HG03457 (cell line): ENCODE measurements around the gene GBX1.

Source experiments
- ATAC-seq: cut with Tn5 transposase; IDR thresholded peaks from one replicate; pipeline ENCODE4 v1.9.1; 2021; ENCODE audit warnings: moderate number of reproducible peaks; ENCODE audit not compliant: unreplicated experiment

GBX1 gene

DNA sequence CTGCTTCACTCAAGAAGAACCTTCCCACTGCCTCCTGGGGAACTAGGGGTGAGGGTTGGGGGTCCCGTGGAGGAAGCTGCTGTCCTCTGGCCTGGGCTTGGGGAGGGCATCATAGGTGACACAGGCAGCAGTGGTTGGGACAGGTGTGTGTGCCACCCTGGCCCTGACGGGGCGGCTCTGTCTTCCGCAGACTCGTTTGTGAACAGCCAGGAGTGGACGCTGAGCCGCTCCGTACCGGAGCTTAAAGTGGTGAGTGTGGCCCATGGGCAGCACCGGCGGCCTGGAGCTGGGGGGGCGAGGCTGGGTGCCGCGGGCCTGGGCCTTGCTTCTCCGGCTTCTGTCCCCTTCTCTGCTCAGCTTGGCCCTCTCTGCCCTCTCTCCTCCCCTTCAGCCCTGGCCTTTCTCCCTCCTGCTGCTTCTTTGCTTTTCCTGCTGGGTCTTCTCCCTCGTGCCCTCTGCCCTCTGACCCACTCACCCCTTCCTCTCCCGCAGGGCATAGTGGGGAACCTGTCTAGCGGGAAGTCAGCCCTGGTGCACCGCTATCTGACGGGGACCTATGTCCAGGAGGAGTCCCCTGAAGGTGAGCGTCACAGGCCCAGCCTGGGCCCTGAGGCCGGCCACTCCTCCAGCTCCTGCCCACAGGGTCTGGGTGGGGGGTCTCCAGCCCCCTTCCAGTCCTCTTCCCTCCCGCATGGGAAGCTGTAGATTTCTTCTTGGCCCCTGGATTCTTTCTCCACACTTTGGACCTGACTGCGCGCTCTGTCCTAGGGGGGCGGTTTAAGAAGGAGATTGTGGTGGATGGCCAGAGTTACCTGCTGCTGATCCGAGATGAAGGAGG, 50.7 kb downstream of the GBX1 start:
- ATAC-seq, result no peak

DNA sequence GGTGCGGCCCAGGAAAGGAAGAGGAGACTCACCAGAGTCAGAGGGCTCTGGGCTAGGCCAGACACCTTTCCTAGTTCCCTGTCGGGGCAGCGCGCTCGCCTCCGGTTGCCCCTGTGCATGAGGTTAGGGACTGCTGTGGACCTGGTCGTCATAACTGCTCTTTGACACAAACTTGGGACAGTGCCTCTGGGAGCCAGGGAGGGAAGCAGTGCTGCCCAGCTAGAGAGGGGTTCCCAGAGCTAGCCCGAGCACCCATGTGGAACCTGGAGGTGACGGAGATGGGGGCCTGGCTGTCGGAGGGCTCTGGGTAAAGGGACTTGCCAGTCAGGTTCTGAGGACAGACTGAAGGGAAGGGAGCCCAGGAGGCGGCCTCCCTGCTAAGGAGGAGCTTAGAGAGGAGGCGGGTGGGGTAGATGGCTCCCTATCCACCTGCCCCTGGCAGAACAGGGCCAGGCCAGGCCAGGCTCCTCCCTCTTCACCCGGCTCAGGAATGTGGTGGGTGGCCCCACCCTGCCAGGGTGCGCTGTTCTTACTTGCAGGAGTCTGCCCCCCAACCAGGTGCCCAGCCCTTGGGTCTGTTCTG, 51.6 kb downstream of the GBX1 start:
- ATAC-seq, result no peak

DNA sequence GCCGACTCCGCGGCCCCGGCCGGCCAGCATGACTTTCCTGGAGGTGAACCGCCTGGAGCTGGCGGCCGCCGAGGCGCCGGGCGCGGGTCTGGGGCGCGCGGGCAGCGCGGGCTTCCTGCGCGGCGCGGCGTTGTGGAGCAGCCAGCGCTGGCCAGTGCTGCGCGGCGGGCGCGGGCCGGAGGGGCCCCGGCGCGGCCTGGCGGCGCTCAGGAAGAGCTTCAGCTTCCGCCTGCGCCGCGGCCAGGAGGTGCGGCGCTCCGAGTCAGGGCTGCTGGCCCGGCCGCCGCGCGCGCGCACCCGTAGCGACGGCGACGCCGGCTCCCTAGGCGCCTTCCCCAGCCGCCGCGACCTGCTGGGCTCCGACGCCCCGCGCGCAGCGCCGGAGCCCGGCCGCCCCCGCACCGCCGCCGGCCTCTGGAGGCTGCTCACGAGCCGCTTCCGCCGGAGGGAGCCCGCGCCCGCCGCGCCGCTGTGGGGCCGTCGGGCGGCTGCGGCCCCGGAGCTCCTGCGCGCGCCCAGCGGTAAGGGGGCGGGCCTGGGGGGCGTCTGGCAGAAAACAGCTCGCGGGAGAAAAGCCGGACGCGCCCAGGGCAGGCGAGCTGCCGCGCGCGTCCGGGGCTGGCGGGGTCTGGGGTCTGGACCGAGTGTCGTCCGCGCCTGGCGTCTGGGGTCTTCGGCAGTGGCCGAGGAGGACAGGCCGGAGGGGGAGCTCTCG, 52.2 kb downstream of the GBX1 start:
- no peak for ATAC-seq

- ATAC-seq, result no peak
Measured at GRCh38 chr7:151114151-151115090, 53.1 kb downstream of the GBX1 start.

GRCh38 chr7:151113344-151114150, 53.9 kb downstream of the GBX1 start:
- ATAC-seq, result no peak

DNA sequence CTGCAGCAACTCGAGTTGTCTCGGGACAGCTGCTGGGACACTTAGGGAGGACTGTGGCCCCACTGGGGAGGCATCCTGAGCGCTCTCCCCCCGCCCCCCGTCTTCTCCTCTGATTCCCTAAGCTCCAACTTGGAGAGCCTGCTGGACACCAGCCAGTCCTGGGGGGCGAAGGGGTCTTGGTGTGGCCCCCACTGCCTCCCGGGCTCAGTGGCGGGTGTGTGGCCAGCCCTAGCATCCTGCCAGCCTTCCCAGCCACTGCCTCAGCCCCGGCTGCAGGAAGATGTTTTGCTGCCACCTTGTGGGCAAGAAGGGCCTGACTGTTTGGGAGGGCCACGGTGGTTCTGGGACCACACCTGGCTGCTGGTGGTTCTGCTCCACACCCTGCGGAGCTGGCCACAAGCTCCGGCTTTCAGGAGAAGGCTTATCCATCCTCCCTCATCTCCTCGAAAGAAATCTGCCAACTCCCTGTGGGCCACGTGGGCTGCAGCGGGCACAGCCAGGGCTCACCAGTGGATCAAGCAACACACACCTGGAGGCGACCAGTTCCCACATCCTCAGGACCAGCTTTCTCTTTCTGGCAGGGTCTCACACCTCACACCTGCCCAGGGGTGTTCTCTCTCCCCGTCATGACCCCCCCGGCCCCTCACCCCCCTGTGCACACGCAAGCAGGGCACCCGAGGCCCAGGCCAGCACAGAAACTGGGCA, 56.4 kb downstream of the GBX1 start:
- ATAC-seq, result peak; percentile 71

GRCh38 chr7:151110236-151110940, 57.1 kb downstream of the GBX1 start:
- ATAC-seq, result no peak

- ATAC-seq, result no peak
Measured at GRCh38 chr7:151109094-151110048, 58.1 kb downstream of the GBX1 start.

GRCh38 chr7:151107882-151108281, 59.6 kb downstream of the GBX1 start:
- no peak for ATAC-seq

DNA sequence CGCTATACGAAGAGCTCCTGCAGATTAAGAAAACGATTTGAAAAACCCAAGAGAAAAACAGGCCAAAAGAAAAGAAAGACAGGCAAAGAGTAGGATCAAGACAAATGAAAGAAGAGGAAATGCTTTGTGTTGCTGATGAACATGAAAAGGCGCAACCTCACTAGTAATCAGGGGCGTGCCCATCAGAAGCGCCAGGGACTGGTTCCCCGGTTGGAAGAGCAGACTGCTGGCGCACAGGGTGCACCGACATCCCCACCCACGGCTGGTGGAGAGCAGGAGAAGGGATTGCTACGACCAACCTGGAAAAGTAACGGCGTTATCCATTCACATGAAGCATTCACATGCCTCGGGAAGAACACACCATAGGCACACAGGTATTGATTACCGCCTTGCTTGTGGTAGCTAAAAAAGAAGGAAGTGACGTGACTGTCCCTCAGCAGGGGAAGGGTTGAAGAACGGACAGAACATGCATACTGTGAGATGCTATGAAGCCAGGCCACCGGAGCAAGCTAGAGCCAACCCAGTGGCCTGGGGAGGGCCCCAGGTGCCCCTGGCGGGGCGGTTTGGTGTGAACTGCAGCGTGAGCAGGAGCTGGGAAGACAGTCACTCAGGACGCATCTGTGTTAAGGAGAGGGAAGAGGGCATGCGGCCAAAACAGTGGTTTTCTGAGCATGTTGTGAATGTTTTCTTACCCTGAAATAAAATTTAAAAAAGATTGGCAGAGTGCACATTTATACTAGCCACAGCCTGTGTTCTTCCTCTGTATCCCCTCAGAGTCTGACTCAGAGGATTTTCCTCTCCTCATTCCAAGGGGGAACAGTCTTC, 62.9 kb downstream of the GBX1 start:
- ATAC-seq, result no peak

GRCh38 chr7:151103973-151104372, 63.5 kb downstream of the GBX1 start:
- ATAC-seq, result no peak

DNA sequence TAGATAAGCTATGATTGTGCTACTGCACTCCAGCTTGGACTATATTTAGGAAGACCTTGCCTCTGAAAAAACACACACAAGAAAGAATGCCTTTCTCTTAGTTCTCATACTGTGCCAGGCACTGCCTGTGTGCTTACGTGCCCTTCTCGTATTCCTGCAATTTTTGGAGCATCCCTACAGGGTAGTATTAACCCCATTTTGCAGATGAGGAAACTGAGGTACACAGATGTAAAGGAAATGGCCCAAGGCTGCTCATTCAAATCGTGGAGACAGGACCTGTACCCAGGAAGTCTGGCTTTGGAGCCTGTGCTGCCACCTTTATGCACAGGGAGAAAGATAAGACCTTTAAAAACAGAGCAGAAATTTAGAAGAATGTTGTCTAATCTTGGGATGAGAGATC, 64.5 kb downstream of the GBX1 start:
- ATAC-seq, result no peak

GRCh38 chr7:151101621-151102396, 65.7 kb downstream of the GBX1 start:
- no peak for ATAC-seq

DNA sequence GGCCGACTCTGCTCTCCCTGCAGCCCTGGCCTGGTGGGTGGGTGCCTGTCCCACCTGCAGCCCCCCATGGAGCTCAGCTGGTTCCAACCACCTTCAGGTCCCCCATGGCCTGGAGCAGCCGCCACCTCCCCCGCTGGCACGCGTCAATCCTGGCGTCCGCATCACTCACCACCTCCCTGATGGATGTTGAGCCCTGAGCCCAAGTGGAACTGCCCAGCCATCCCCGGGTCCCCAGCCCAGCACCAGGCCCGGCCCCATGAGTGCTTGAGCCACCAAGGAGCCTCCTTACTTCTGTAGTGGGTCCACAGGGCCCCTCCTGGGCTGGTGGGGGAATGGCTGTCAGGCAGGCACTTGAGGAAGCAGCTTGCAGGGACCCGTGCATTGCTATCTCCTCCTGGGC, 66.6 kb downstream of the GBX1 start:
- ATAC-seq, result no peak

DNA sequence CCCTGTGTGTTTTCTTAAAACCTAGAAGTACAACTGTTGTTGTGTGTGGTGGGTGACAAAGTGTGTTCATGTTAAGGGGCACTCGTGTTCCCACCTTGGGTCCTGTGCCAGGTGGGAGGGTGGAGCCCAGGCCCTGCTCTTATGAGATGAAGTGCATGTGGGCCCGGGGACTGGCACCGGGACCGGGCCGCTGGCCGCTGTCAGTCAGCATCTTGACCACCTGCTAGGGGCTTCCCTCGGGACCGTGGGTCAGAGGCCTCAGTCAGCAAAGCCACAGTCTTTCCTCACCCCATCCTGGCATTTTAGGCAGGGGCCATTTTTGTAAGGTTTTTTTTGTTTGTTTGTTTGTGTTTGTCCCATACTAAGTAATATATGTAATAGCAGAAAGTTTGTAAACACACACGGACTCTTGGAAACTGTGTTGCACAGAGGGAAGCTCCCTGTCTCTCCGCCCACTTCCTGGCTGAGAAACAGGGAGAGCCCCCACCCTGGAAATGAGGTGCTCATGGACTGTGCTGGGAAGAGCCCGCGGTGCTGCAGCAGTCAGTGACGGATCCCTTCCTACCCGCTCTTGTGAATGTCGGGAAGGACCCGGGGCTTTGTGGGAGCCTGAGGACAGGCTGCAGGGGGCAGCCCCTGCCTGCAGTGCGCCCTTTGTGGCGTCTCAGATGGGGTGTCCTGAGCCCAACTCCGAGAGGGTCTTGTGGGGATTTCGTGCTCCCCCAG, 67.8 kb downstream of the GBX1 start:
- ATAC-seq, result no peak
